GM23338 (cell line): Measurements from ENCODE around the gene CEACAM8. TPM values are rescaled to one million over a fixed set of nuclear protein-coding genes. Genes with fewer than 3 reads are reported as not detected.

Experiments used
- ATAC-seq: fragments of 200-7000 bp; cut with Tn5 transposase; 3 replicates; pipeline ENCODE4 v1.9.1; 2020
- DNase-seq: peaks from one replicate; pipeline ENCODE4 v3.0.0-alpha.2; 2015; ENCODE audit warnings: low spot score
- H2AFZ ChIP-seq: fragments of 200-600 bp; sonication (generic); 2 replicates; pipeline ENCODE4 v1.8.0; 2016; ENCODE audit warnings: antibody characterized with exemption, mild to moderate bottlenecking, moderate library complexity
- H3F3A ChIP-seq: fragments of 200-600 bp; sonication (generic); replicated peaks from 2 replicates; pipeline ENCODE4 v1.8.0; 2017; ENCODE audit warnings: antibody characterized with exemption, mixed run types, low read depth
- H3K27ac ChIP-seq: fragments of 200-600 bp; sonication (generic); 2 replicates; pipeline ENCODE4 v1.6.1; 2016; ENCODE audit warnings: low read depth
- H3K27me3 ChIP-seq: fragments of 200-600 bp; sonication (generic); 2 replicates; pipeline ENCODE4 v1.8.0; 2016; ENCODE audit warnings: mild to moderate bottlenecking, mixed run types, moderate library complexity; ENCODE audit not compliant: insufficient read depth
- H3K36me3 ChIP-seq: fragments of 200-600 bp; sonication (generic); 2 replicates; pipeline ENCODE4 v1.8.0; 2016; ENCODE audit warnings: mild to moderate bottlenecking; ENCODE audit not compliant: insufficient read depth
- H3K4me1 ChIP-seq: fragments of 200-600 bp; sonication (generic); 2 replicates; pipeline ENCODE4 v1.8.0; 2016; ENCODE audit warnings: mild to moderate bottlenecking, moderate library complexity; ENCODE audit not compliant: insufficient read depth
- H3K4me2 ChIP-seq: fragments of 200-600 bp; sonication (generic); 2 replicates; pipeline ENCODE4 v1.7.1; 2017; ENCODE audit warnings: mixed run types
- H3K4me3 ChIP-seq: fragments of 200-600 bp; sonication (generic); 2 replicates; pipeline ENCODE4 v1.6.1; 2016; ENCODE audit warnings: mixed run types
- H3K79me2 ChIP-seq: fragments of 200-600 bp; sonication (generic); replicated peaks from 2 replicates; pipeline ENCODE4 v1.8.0; 2017; ENCODE audit warnings: mild to moderate bottlenecking; ENCODE audit not compliant: insufficient read depth
- H3K9me2 ChIP-seq: fragments of 200-600 bp; sonication (generic); 2 replicates; pipeline ENCODE4 v1.8.0; 2017; ENCODE audit not compliant: insufficient read depth
- H4K20me1 ChIP-seq: fragments of 200-600 bp; sonication (generic); replicated peaks from 2 replicates; pipeline ENCODE4 v1.8.0; 2017; ENCODE audit warnings: mild to moderate bottlenecking; ENCODE audit not compliant: insufficient read depth
- H3K27ac Mint-ChIP-seq: 2 replicates; pipeline ENCODE4 v1.8.0; 2020; ENCODE audit warnings: inconsistent platforms, mild to moderate bottlenecking, moderate library complexity, mixed read lengths
- H3K27me3 Mint-ChIP-seq: 3 replicates; pipeline ENCODE4 v1.8.0; 2022; ENCODE audit warnings: low read depth, mild to moderate bottlenecking, moderate library complexity, mixed read lengths, inconsistent platforms; ENCODE audit not compliant: insufficient read depth, poor library complexity
- H3K36me3 Mint-ChIP-seq: 3 replicates; pipeline ENCODE4 v1.8.0; 2021; ENCODE audit warnings: low read depth, mild to moderate bottlenecking, inconsistent platforms, moderate library complexity, mixed read lengths
- H3K4me1 Mint-ChIP-seq: 3 replicates; pipeline ENCODE4 v1.8.0; 2020; ENCODE audit warnings: mild to moderate bottlenecking, inconsistent platforms, mixed read lengths
- H3K4me3 Mint-ChIP-seq: 3 replicates; pipeline ENCODE4 v1.8.0; 2021; ENCODE audit warnings: moderate library complexity, mild to moderate bottlenecking, inconsistent platforms, mixed read lengths
- H3K9me3 Mint-ChIP-seq: 3 replicates; pipeline ENCODE4 v1.8.0; 2020; ENCODE audit warnings: moderate library complexity, mild to moderate bottlenecking, inconsistent platforms, mixed read lengths
- CREB1 ChIP-seq: fragments of 250-450 bp; sonication (Bioruptor Pico); IDR thresholded peaks from 2 replicates; pipeline ENCODE4 v1.5.0; 2020; ENCODE audit warnings: low read depth, mild to moderate bottlenecking, moderate library complexity
- ETS1 ChIP-seq: IDR thresholded peaks from 2 replicates; pipeline ENCODE4 v1.6.1; 2016; ENCODE audit warnings: antibody characterized with exemption
- EZH2 ChIP-seq: fragments of 200-600 bp; sonication (generic); IDR thresholded peaks from one replicate; pipeline ENCODE4 v1.8.0; 2017; ENCODE audit warnings: antibody characterized with exemption, mild to moderate bottlenecking, low read depth; ENCODE audit not compliant: unreplicated experiment
- EZH2phosphoT487 ChIP-seq: fragments of 200-600 bp; sonication (generic); IDR thresholded peaks from one replicate; pipeline ENCODE4 v1.8.1; 2018; ENCODE audit warnings: antibody characterized with exemption; ENCODE audit not compliant: unreplicated experiment
- JUNB ChIP-seq: IDR thresholded peaks from one replicate; pipeline ENCODE4 v1.6.1; 2016; ENCODE audit warnings: antibody characterized with exemption; ENCODE audit not compliant: unreplicated experiment
- NANOG ChIP-seq: IDR thresholded peaks from 2 replicates; pipeline ENCODE4 v1.6.1; 2016; ENCODE audit warnings: antibody characterized with exemption, borderline replicate concordance
- POLR2AphosphoS5 ChIP-seq: IDR thresholded peaks from 2 replicates; pipeline ENCODE4 v1.6.1; 2016; ENCODE audit warnings: antibody characterized with exemption, low read depth
- REST ChIP-seq: IDR thresholded peaks from one replicate; pipeline ENCODE4 v1.6.1; 2018; ENCODE audit warnings: antibody characterized with exemption; ENCODE audit not compliant: unreplicated experiment
- STAT1 ChIP-seq: IDR thresholded peaks from one replicate; pipeline ENCODE4 v1.6.1; 2016; ENCODE audit warnings: antibody characterized with exemption; ENCODE audit not compliant: unreplicated experiment
- ZNF114 ChIP-seq: fragments of 250-450 bp; sonication (Bioruptor Pico); IDR thresholded peaks from 2 replicates; pipeline ENCODE4 v1.5.0; 2020; ENCODE audit warnings: mild to moderate bottlenecking, moderate library complexity
- ZNF462 ChIP-seq: fragments of 250-450 bp; sonication (Bioruptor Pico); IDR thresholded peaks from 2 replicates; pipeline ENCODE4 v1.5.0; 2020; ENCODE audit warnings: mild to moderate bottlenecking, moderate library complexity
- polyA plus RNA-seq: library from polyadenylated mRNA; unstranded; fragments of >200 nt; fragmentation: Nextera tagmentation; extraction: Ambion mirVana; gene quantifications from 2 replicates; pipeline ENCODE4 v1.2.1, GENCODE V29; 2016
- total RNA-seq: library from RNA; depleted of rRNA; stranded (reverse); fragments of >200 nt; shearing (Covaris generic); gene quantifications from 2 replicates; pipeline ENCODE4 v1.2.3, GENCODE V29; 2014

CEACAM8 gene
- total and polyA plus RNA-seq, 2 experiments from 2014 or later, result not detected

GRCh38 chr19:42547929-42548328 lies 46.8 kb downstream of the CEACAM8 start (continued):
- TF ChIP-seq REST (no peak), ZNF114 (no peak), POLR2AphosphoS5 (no peak), STAT1 (no peak), EZH2 (no peak), EZH2phosphoT487 (no peak), JUNB (no peak), CREB1 (CRISPR knock-in tag) (no peak)

- no peak for ATAC-seq
- H3K36me3 ChIP-seq, result no peaks in the 10 kb centered on the region
- TF ChIP-seq ZNF462 (CRISPR knock-in tag) (no peak), CREB1 (CRISPR knock-in tag) (no peak), EZH2phosphoT487 (no peak), STAT1 (no peak), EZH2 (no peak), JUNB (no peak), NANOG (no peak), ETS1 (no peak)
Observed at GRCh38 chr19:42546831-42547500, 47.8 kb downstream of the CEACAM8 start.

More at GRCh38 chr19:42546831-42547500, 47.8 kb downstream of the CEACAM8 start:
- no peaks in the 10 kb centered on the region for H3F3A ChIP-seq
- H3K36me3 Mint-ChIP-seq, result peaks cover 21% of the 10 kb centered on the region
- H3K4me1 Mint-ChIP-seq, result no peaks in the 10 kb centered on the region
- H3K4me3 Mint-ChIP-seq, result no peak overlapping the region; the same call in 2 of the 3 replicates
- no peak overlapping the region for H3K4me2 ChIP-seq
- no peaks in the 10 kb centered on the region for H4K20me1 ChIP-seq
- no peak overlapping the region for H3K27ac ChIP-seq
- no peaks in the 10 kb centered on the region for H3K79me2 ChIP-seq
- no peak overlapping the region for H2AFZ ChIP-seq
- H3K9me2 ChIP-seq, result no peaks in the 10 kb centered on the region
- no peak overlapping the region for H3K27ac Mint-ChIP-seq
- H3K4me3 ChIP-seq, result no peak overlapping the region
- H3K27me3 Mint-ChIP-seq, result no peaks in the 10 kb centered on the region
- no peaks in the 10 kb centered on the region for H3K4me1 ChIP-seq
- no peaks in the 10 kb centered on the region for H3K27me3 ChIP-seq
- no peak for DNase-seq
- peaks cover 34% of the 10 kb centered on the region for H3K9me3 Mint-ChIP-seq
